DOHH2 (cell line): Measurements from ENCODE around the gene CTNND1.

ENCODE experiments used
- EZH2phosphoT487 ChIP-seq: fragments of 200-600 bp; sonication (generic); IDR thresholded peaks from 2 replicates; pipeline ENCODE4 v1.6.1; 2017; ENCODE audit warnings: borderline replicate concordance, mild to moderate bottlenecking, antibody characterized with exemption, low read length, moderate library complexity, mixed read lengths
- TF ChIP-seq, protein P1 (sequence below): fragments of 200-600 bp; sonication (generic); IDR thresholded peaks from one replicate; pipeline ENCODE4 v1.5.1; 2014; ENCODE audit warnings: antibody characterized with exemption, mild to moderate bottlenecking, low read depth, low read length; ENCODE audit not compliant: poor library complexity, severe bottlenecking

DNA sequence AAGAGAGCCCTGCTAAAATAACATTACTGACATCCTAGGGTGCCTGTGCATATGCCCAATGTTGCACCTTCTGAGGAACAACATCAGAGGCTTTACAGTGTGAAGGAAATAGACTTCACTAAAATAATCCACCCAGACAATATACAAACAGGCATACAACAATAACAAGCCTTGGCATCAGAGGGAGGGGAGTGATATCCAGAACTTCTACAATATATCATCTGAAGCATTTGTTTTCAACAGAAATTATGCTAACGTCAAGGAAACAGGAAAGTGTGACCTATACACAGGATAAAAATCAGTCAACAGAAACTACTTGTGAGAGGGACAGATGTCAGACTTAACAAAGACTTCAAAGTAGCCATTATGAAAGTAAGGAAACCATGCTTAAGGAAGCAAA, 81.3 kb downstream of the CTNND1 start:
- TF ChIP-seq, protein P1, sequence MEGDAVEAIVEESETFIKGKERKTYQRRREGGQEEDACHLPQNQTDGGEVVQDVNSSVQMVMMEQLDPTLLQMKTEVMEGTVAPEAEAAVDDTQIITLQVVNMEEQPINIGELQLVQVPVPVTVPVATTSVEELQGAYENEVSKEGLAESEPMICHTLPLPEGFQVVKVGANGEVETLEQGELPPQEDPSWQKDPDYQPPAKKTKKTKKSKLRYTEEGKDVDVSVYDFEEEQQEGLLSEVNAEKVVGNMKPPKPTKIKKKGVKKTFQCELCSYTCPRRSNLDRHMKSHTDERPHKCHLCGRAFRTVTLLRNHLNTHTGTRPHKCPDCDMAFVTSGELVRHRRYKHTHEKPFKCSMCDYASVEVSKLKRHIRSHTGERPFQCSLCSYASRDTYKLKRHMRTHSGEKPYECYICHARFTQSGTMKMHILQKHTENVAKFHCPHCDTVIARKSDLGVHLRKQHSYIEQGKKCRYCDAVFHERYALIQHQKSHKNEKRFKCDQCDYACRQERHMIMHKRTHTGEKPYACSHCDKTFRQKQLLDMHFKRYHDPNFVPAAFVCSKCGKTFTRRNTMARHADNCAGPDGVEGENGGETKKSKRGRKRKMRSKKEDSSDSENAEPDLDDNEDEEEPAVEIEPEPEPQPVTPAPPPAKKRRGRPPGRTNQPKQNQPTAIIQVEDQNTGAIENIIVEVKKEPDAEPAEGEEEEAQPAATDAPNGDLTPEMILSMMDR, result no peak
- no peak for TF ChIP-seq EZH2phosphoT487
